ENCODE results near the gene GLCCI1. TPM values are rescaled to one million over a fixed set of nuclear protein-coding genes. Genes with fewer than 3 reads are reported as not detected.

The GLCCI1 gene
- total RNA-seq, 4 donors from 2014 or later, result 1.9 to 15.7 (median 11.8) TPM

GRCh38 chr7:8070451-8071180 lies 102.0 kb downstream of the GLCCI1 start:
- Histone ChIP-seq H3K36me3 (no peaks in the 10 kb centered on the region), H3K4me1 (peaks cover 0 to 19% (median 6%) of the 10 kb centered on the region in 4 donors), H3K27me3 (no peaks in the 10 kb centered on the region), H3K4me3 (no peak overlapping the region), H3K9me3 (no peaks in the 10 kb centered on the region), H3K27ac (no peak overlapping the region)
- no peak for TF ChIP-seq POLR2A (IDR thresholded peaks at IDR 0.05)
- no peak for TF ChIP-seq CTCF (IDR thresholded peaks at IDR 0.05)
- no peak for TF ChIP-seq EP300 (IDR thresholded peaks at IDR 0.05; ENCODE audit: low read depth)
- TF ChIP-seq POLR2AphosphoS5 (IDR thresholded peaks at IDR 0.05), result no peak
- no peak for DNase-seq
- WGBS, 2 donors (ENCODE audit: low coverage in 1 of 2), result 94 to 96% methylated on average over 3 to 9 of the region's 9 CpGs
- intact Hi-C loops (cut with DNase I; ENCODE audit: low total_unique reads), result no loop called here
- in situ Hi-C loops (cut with MboI; ENCODE audit: low pct_ligation_motif_present in 1 of 4, low pct_unique_long_range_greater_than_20kb in 1 of 4, low sequenced_read_pairs in 3 of 4), result no loop called here

DNA sequence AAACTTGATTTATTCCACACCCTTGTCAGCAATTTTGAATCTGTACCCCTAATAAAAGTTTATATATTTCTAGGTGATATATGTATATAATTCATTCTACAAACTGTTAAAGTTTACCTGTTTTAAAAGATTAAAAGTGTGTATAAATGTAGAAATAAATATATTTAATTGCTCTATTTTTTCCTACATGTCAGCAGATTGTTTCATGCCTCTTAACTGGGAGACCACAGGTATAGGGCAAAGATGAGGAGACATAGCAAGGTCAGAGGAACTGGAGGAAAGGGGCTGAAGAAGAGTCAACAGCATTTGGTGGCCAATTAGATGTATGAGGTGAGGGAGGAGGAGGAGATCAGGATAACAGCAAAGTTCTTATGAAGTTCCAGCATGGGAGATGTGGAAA lies 109.8 kb downstream of the GLCCI1 start:
- Histone ChIP-seq H3K4me3 (no peak overlapping the region), H3K9me3 (no peaks in the 10 kb centered on the region), H3K27ac (no peak overlapping the region), H3K4me1 (no peaks in the 10 kb centered on the region), H3K36me3 (no peaks in the 10 kb centered on the region), H3K27me3 (no peaks in the 10 kb centered on the region)
- intact Hi-C loops (cut with DNase I; ENCODE audit: low total_unique reads) (no loop called here), in situ Hi-C loops (cut with MboI; ENCODE audit: low pct_ligation_motif_present in 1 of 4, low pct_unique_long_range_greater_than_20kb in 1 of 4, low sequenced_read_pairs in 3 of 4) (no loop called here)
- TF ChIP-seq POLR2AphosphoS5 (IDR thresholded peaks at IDR 0.05), result no peak
- no peak for TF ChIP-seq EP300 (IDR thresholded peaks at IDR 0.05; ENCODE audit: low read depth)
- no peak for TF ChIP-seq CTCF (IDR thresholded peaks at IDR 0.05)
- no peak for TF ChIP-seq POLR2A (IDR thresholded peaks at IDR 0.05)
- no peak for DNase-seq

DNA sequence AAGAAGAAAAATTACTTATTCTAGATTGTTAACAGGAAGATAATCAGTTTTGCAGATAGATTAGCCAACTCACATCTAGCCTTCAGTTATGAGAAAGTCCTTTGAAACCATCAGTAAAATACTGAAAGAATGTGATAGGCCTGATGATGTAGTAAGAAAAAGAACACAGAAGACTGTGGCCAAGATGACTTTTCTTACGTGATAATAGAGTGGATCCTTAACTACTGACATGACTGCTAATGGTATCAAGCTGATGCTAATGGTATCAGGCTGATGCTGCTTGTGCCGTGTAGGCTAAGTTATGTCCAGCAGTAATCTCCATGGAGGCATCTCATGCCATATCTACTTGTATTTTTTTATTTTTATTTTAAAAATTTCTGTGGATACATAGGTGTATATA lies 114.2 kb downstream of the GLCCI1 start:
- in situ Hi-C loops (cut with MboI; ENCODE audit: low pct_ligation_motif_present in 1 of 4, low pct_unique_long_range_greater_than_20kb in 1 of 4, low sequenced_read_pairs in 3 of 4), result no loop called here

GRCh38 chr7:8084836-8085235 lies 116.2 kb downstream of the GLCCI1 start:
- intact Hi-C loops (cut with DNase I; ENCODE audit: low total_unique reads) (no loop called here), in situ Hi-C loops (cut with MboI; ENCODE audit: low pct_ligation_motif_present in 1 of 4, low pct_unique_long_range_greater_than_20kb in 1 of 4, low sequenced_read_pairs in 3 of 4) (no loop called here)
- Histone ChIP-seq H3K4me3 (no peak overlapping the region), H3K9me3 (no peaks in the 10 kb centered on the region), H3K27me3 (no peaks in the 10 kb centered on the region), H3K27ac (no peak overlapping the region), H3K36me3 (no peaks in the 10 kb centered on the region), H3K4me1 (no peaks in the 10 kb centered on the region)
- DNase-seq, result no peak
- 89 to 93% methylated on average over 5 of the region's 5 CpGs for WGBS, 2 donors (ENCODE audit: low coverage in 1 of 2)
- no peak for TF ChIP-seq POLR2AphosphoS5 (IDR thresholded peaks at IDR 0.05)
- TF ChIP-seq POLR2A (IDR thresholded peaks at IDR 0.05), result no peak
- no peak for TF ChIP-seq CTCF (IDR thresholded peaks at IDR 0.05)
- no peak for TF ChIP-seq EP300 (IDR thresholded peaks at IDR 0.05; ENCODE audit: low read depth)

More for the DNA sequence above, 114.2 kb downstream of the GLCCI1 start:
- no peak overlapping the region for H3K4me3 ChIP-seq
- H3K27me3 ChIP-seq, result no peaks in the 10 kb centered on the region
- intact Hi-C loops (cut with DNase I; ENCODE audit: low total_unique reads), result no loop called here
- no peak for TF ChIP-seq POLR2AphosphoS5 (IDR thresholded peaks at IDR 0.05)
- no peak overlapping the region for H3K27ac ChIP-seq
- no peaks in the 10 kb centered on the region for H3K36me3 ChIP-seq
- no peaks in the 10 kb centered on the region for H3K4me1 ChIP-seq
- no peaks in the 10 kb centered on the region for H3K9me3 ChIP-seq
- WGBS, 2 donors (ENCODE audit: low coverage in 1 of 2), result 88 to 100% methylated on average over 2 of the region's 2 CpGs
- DNase-seq, result no peak

DNA sequence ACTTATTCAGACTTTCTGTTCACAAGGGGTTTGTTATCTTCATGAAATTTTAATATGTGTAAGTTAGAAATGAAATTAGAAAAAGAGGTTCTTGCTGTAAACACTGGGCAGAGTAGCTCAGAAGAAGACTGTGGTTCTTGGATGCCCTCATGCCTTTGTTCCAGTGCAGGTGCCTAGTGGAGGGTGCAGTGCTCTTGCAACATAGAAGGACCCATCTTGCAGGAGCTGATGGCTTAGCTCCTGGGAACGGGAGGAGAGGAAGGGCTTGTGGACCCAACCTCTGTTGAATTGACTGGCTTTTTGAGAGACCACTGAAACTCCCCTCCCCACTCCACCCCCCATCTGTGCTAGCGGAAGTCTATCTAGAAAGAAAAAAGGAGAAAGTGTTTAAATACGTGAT lies 116.8 kb downstream of the GLCCI1 start:
- no peaks in the 10 kb centered on the region for H3K36me3 ChIP-seq
- intact Hi-C loops (cut with DNase I; ENCODE audit: low total_unique reads) (no loop called here), in situ Hi-C loops (cut with MboI; ENCODE audit: low pct_ligation_motif_present in 1 of 4, low pct_unique_long_range_greater_than_20kb in 1 of 4, low sequenced_read_pairs in 3 of 4) (no loop called here)
- 90 to 92% methylated on average over 3 of the region's 3 CpGs for WGBS, 2 donors (ENCODE audit: low coverage in 1 of 2)
- no peak for DNase-seq
- H3K4me3 ChIP-seq, result no peak overlapping the region
- H3K4me1 ChIP-seq, result no peaks in the 10 kb centered on the region
- no peaks in the 10 kb centered on the region for H3K9me3 ChIP-seq
- H3K27me3 ChIP-seq, result no peaks in the 10 kb centered on the region
- no peak for TF ChIP-seq EP300 (IDR thresholded peaks at IDR 0.05; ENCODE audit: low read depth)
- TF ChIP-seq POLR2A (IDR thresholded peaks at IDR 0.05), result no peak
- TF ChIP-seq POLR2AphosphoS5 (IDR thresholded peaks at IDR 0.05), result no peak
- no peak for TF ChIP-seq CTCF (IDR thresholded peaks at IDR 0.05)
- no peak overlapping the region for H3K27ac ChIP-seq

Measured in transverse colon (tissue), 4 donors.